Tongue (tissue), 2 donors: ENCODE data around the gene CRLF1. TPM values are rescaled to one million over a fixed set of nuclear protein-coding genes. Genes with fewer than 3 reads are reported as not detected.

Experiments used
- DNase-seq: peaks from one replicate; pipeline ENCODE4 v3.0.0-alpha.2; 2015
- total RNA-seq: library from RNA; depleted of rRNA; stranded (reverse); fragments of >200 nt; gene quantifications from one replicate; pipeline ENCODE4 v1.2.3, GENCODE V29; 2014

The CRLF1 gene
- 38.4 TPM for total RNA-seq

- DNase-seq = no peak
These were observed at the start of gene CRLF1 for GRCh38 chr19:18606281-18607225. Gene CRLF1 (minus strand): TSS chr19:18606799. CDS start chr19:18606656, 143 bp downstream.

GRCh38 chr19:18655173-18655844 lies 48.7 kb upstream of the CRLF1 start:
- no peak for DNase-seq

GRCh38 chr19:18654469-18654868 lies 47.9 kb upstream of the CRLF1 start:
- DNase-seq = no peak

- no peak for DNase-seq
These were observed 47.3 kb upstream of the CRLF1 start for GRCh38 chr19:18653853-18654252.

GRCh38 chr19:18651733-18652132 lies 45.1 kb upstream of the CRLF1 start:
- peak; percentile 55 for DNase-seq

GRCh38 chr19:18651300-18651699 lies 44.7 kb upstream of the CRLF1 start:
- DNase-seq = no peak

- peak; percentile 59 for DNase-seq
These were observed 44.0 kb upstream of the CRLF1 start for GRCh38 chr19:18650468-18651041.

- no peak for DNase-seq
These were observed 43.4 kb upstream of the CRLF1 start for GRCh38 chr19:18650021-18650390.

GRCh38 chr19:18649371-18650020 lies 42.9 kb upstream of the CRLF1 start:
- peak; percentile 94 for DNase-seq

- DNase-seq = peak; percentile 63
These were observed 42.3 kb upstream of the CRLF1 start for GRCh38 chr19:18648973-18649315.

- no peak for DNase-seq
These were observed 41.2 kb upstream of the CRLF1 start for GRCh38 chr19:18647807-18648206.

- no peak for DNase-seq
These were observed 40.8 kb upstream of the CRLF1 start for GRCh38 chr19:18647371-18647767.

- no peak for DNase-seq
These were observed 40.2 kb upstream of the CRLF1 start for GRCh38 chr19:18646535-18647370.

- no peak for DNase-seq
These were observed 38.5 kb upstream of the CRLF1 start for GRCh38 chr19:18645035-18645511.

GRCh38 chr19:18644196-18645034 lies 37.8 kb upstream of the CRLF1 start:
- no peak for DNase-seq

GRCh38 chr19:18639706-18640243 lies 33.2 kb upstream of the CRLF1 start:
- DNase-seq = peak; percentile 51

GRCh38 chr19:18637673-18638630 lies 31.4 kb upstream of the CRLF1 start:
- no peak for DNase-seq

- DNase-seq = no peak
These were observed 30.5 kb upstream of the CRLF1 start, which contains the start of gene KLHL26 for GRCh38 chr19:18636969-18637629. Gene KLHL26 (plus strand): TSS chr19:18637028. CDS start chr19:18637055, 27 bp downstream.
